Measurements from ENCODE around the gene MSH4. TPM values are rescaled to one million over a fixed set of nuclear protein-coding genes. Genes with fewer than 3 reads are reported as not detected.
"Not testable (repeated sequence)": the region's sequence is repeated elsewhere in the genome, so short reads cannot be mapped to it uniquely, and the experiment has no call there.

Gene MSH4
- under 1 TPM; 0.50 to 0.58 TPM for total RNA-seq
- not detected for polyA plus RNA-seq

DNA sequence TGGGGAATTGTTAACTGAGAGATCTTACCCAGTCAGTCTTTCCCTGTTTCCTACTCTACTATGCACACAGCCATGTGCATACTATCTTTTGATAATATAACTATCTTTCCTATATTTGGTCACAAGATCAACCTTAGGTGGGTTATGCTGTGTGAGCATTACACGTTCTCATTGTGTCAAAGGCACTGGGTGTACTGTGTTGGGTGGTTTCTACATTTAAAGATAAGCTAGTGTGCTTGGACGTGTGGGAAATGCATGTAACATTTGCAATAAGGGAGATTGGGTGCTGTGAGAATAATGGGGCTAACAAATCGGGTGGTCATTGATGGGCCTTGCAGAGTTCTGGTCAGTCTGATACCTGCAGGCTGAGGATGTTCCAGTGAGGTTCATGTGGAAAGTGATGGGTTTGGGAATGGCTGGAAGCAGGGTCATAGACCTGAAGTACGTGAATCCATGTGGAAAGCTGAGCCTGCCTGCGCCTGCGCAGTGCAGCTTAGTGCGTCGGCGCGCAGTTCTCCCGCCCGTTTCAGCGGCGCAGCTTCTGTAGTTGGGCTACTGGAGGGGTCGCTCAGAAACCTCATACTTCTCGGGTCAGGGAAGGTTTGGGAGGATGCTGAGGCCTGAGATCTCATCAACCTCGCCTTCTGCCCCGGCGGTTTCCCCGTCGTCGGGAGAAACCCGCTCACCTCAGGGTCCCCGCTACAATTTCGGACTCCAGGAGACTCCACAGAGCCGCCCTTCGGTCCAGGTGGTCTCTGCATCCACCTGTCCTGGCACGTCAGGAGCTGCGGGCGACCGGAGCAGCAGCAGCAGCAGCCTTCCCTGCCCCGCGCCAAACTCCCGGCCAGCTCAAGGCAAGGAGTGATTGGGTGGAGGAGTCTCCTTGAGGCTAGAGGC, at the start of gene MSH4:
Gene MSH4 (plus strand): TSS at position 507 of the 897 bp plus-strand sequence. CDS start 104 bp downstream, at position 611.
- Mint-ChIP-seq H3K27ac (peak within 1 kb of the TSS in 4 of 8 donors; percentile 3 to 48 (median 13)), H3K27me3 (no peaks in the 10 kb centered on the region), H3K4me1 (peaks cover 4 to 30% (median 24%) of the 10 kb centered on the region in 3 donors), H3K36me3 (peaks cover 6 to 64% (median 18%) of the 10 kb centered on the region in 3 donors), H3K9me3 (no peaks in the 10 kb centered on the region), H3K4me3 (no peak within 1 kb of the TSS)
- H3K4me3 ChIP-seq (ENCODE audit: low read length): no peak within 1 kb of the TSS
- ChIA-PET CTCF (no interaction called here), POLR2A (interaction anchor here (1.3 kb wide), 1 partner anchor 10 kb away, joined by 3 read pairs; no protein-coding TSS in a partner anchor)
- no peak for DNase-seq
- H3K9me3 ChIP-seq (ENCODE audit: low read length): no peaks in the 10 kb centered on the region
- no peaks in the 10 kb centered on the region for H3K4me1 ChIP-seq (ENCODE audit: insufficient read depth, low read length)
- no peaks in the 10 kb centered on the region for H3K27me3 ChIP-seq (ENCODE audit: insufficient read depth, low read length, poor library complexity, severe bottlenecking)
- no peak within 1 kb of the TSS for H3K27ac ChIP-seq (ENCODE audit: low read depth, low read length)
- H3K36me3 ChIP-seq (ENCODE audit: insufficient read depth, low read length): peaks cover 22% of the 10 kb centered on the region

DNA sequence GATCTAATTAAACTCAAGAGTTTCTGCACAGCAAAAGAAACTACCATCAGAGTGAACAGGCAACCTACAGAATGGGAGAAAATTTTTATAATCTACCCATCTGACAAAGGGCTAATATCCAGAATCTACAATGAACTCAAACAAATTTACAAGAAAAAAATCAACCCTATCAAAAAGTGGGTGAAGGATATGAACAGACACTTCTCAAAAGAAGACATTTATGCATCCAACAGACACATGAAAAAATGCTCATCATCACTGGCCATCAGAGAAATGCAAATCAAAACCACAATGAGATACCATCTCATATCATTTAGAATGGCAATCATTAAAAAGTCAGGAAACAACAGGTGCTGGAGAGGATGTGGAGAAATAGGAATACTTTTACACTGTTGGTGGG, 39.5 kb upstream of the MSH4 start:
- H3K36me3 Mint-ChIP-seq: peaks cover 32 to 45% (median 34%) of the 10 kb centered on the region in 3 donors
- H3K9me3 ChIP-seq (ENCODE audit: low read length); POLR2A ChIA-PET; H3K4me3 Mint-ChIP-seq; H3K27me3 ChIP-seq (ENCODE audit: insufficient read depth, low read length, poor library complexity, severe bottlenecking); H3K4me3 ChIP-seq (ENCODE audit: low read length); H3K36me3 ChIP-seq (ENCODE audit: insufficient read depth, low read length); H3K27ac Mint-ChIP-seq; DNase-seq; H3K9me3 Mint-ChIP-seq; H3K4me1 Mint-ChIP-seq; H3K27me3 Mint-ChIP-seq; H3K4me1 ChIP-seq (ENCODE audit: insufficient read depth, low read length); H3K27ac ChIP-seq (ENCODE audit: low read depth, low read length); CTCF ChIA-PET: not testable (repeated sequence)

DNA sequence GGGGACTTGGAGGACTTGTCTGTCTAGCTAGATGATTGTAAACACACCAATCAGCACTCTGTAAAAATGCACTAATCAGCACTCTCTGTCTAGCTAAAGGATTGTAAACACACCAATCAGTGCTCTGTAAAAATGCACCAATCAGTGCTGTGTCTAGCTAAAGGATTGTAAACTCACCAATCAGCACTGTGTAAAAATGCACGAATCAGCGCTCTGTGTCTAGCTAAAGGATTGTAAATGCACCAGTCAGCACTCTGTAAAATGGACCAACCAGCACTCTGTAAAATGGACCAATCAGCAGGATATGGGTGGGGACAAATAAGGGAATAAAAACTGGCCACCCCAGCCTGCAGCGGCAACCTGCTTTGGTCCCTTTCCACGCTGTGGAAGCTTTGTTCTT, 38.1 kb upstream of the MSH4 start:
- CTCF ChIA-PET: interaction anchor here (0.6 kb wide), 1 partner anchor 11 kb away, joined by 3 read pairs; no protein-coding TSS in a partner anchor

DNA sequence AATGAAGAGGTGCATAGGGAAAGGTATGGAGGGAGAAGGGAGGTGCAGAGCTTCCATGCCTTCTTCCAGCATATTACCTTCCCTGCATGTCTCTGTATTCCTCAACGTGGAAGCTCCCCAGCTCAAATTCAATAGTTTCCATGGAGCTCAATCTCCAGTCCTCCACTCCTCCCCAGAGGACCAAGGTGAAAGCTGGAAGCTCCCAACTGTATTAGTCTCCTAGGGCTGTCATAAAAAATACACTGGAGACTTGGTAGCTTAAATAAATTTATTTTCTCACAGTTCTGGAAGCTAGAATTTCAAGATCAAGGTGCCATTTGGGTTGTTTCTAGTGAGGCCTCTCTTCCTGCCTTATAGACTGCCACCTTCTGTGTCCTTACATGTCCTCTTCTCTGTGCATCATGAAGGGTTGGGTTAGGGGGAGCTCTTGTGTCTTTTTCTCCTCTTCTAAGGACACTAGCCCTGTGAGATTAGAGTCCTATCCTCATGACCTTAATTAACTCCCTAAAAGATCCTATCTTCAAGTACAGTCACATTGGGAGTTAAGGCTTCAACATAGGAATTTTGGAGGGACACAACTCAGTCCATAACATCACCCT, 32.5 kb upstream of the MSH4 start:
- Histone ChIP-seq H3K27me3 (ENCODE audit: insufficient read depth, low read length, poor library complexity, severe bottlenecking) (no peaks in the 10 kb centered on the region), H3K27ac (ENCODE audit: low read depth, low read length) (no peak overlapping the region), H3K4me3 (ENCODE audit: low read length) (no peak overlapping the region), H3K9me3 (ENCODE audit: low read length) (no peaks in the 10 kb centered on the region), H3K36me3 (ENCODE audit: insufficient read depth, low read length) (no peaks in the 10 kb centered on the region), H3K4me1 (ENCODE audit: insufficient read depth, low read length) (no peaks in the 10 kb centered on the region)
- ChIA-PET POLR2A (no interaction called here), CTCF (no interaction called here)
- Mint-ChIP-seq H3K27me3 (no peaks in the 10 kb centered on the region), H3K36me3 (peaks cover 0 to 11% (median 1%) of the 10 kb centered on the region in 3 donors), H3K27ac (peak overlapping the region in 1 of 8 donors; percentile 20), H3K4me1 (no peaks in the 10 kb centered on the region), H3K4me3 (no peak overlapping the region), H3K9me3 (no peaks in the 10 kb centered on the region)
- no peak for DNase-seq

More for the DNA sequence above, 38.1 kb upstream of the MSH4 start:
- H3K4me1 ChIP-seq (ENCODE audit: insufficient read depth, low read length); H3K4me1 Mint-ChIP-seq; H3K27me3 Mint-ChIP-seq; H3K4me3 Mint-ChIP-seq; H3K27ac Mint-ChIP-seq; DNase-seq; H3K9me3 ChIP-seq (ENCODE audit: low read length); H3K36me3 ChIP-seq (ENCODE audit: insufficient read depth, low read length); H3K27me3 ChIP-seq (ENCODE audit: insufficient read depth, low read length, poor library complexity, severe bottlenecking); H3K4me3 ChIP-seq (ENCODE audit: low read length); POLR2A ChIA-PET; H3K9me3 Mint-ChIP-seq; H3K27ac ChIP-seq (ENCODE audit: low read depth, low read length): not testable (repeated sequence)
- peaks cover 24 to 33% (median 26%) of the 10 kb centered on the region in 3 donors for H3K36me3 Mint-ChIP-seq

DNA sequence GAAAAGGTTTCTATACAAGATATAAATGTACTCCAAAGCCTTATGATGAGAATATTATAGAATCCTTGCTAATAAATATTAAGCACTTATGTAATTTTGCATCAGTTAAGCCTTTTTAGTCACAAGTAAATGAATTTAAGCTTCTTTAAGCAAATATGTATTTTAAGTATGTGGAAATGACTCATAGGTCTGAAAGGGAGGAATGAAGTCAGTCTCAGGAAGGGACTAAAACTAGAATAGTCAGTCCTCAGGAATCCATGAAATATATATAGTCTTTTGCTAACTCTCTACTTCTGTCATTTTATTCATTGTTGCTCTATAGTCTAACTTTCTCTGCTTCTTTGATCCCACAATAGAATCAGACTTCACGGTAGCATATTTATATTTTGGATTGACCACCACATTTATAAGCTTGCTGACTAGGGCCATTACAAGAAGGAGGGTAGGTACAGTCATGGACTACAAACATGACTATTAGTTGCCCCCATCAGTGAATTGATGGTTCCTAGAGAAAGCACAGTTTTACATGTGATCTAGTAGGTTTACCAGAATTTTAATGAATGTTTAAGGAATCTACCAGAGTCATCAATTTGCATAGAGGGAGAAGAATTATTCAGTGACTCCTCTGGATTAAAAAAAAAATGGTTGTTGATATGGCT, 30.9 kb upstream of the MSH4 start:
- Mint-ChIP-seq H3K9me3 (no peaks in the 10 kb centered on the region), H3K27me3 (no peaks in the 10 kb centered on the region), H3K27ac (peak overlapping the region in 2 of 8 donors; percentile 15 to 44), H3K4me3 (no peak overlapping the region), H3K36me3 (peaks cover 0 to 8% (median 1%) of the 10 kb centered on the region in 3 donors), H3K4me1 (no peaks in the 10 kb centered on the region)
- Histone ChIP-seq H3K27ac (ENCODE audit: low read depth, low read length) (no peak overlapping the region), H3K9me3 (ENCODE audit: low read length) (no peaks in the 10 kb centered on the region), H3K4me3 (ENCODE audit: low read length) (no peak overlapping the region), H3K36me3 (ENCODE audit: insufficient read depth, low read length) (no peaks in the 10 kb centered on the region), H3K27me3 (ENCODE audit: insufficient read depth, low read length, poor library complexity, severe bottlenecking) (no peaks in the 10 kb centered on the region), H3K4me1 (ENCODE audit: insufficient read depth, low read length) (no peaks in the 10 kb centered on the region)
- CTCF ChIA-PET: no interaction called here
- POLR2A ChIA-PET: no interaction called here
- DNase-seq: no peak

DNA sequence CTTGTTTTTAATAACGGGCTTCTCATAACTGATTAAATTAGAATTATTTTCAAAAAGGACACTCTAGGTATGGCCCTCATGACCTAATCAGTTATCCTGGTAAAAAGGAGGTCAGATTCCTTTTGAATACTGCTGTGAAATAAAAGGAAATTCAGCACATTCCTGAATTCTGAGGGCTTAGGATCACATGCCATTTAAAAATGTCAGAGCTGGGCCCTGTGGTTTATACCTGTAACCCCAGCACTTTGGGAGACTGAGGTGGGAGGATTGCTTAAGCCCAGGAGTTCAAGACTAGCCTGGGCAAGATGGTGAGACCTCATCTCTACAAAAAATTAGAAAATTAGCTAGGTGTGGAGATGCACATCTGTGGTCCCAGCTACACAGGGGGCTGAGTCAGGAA, 28.7 kb upstream of the MSH4 start:
- no peaks in the 10 kb centered on the region for H3K36me3 ChIP-seq (ENCODE audit: insufficient read depth, low read length)
- CTCF ChIA-PET: interaction anchor here (1.0 to 1.4 kb wide), 2 partner anchors 8 to 10 kb away, joined by 3 to 4 read pairs; no protein-coding TSS in a partner anchor
- DNase-seq: no peak
- Mint-ChIP-seq H3K4me3 (no peak overlapping the region), H3K27ac (no peak overlapping the region), H3K9me3 (no peaks in the 10 kb centered on the region), H3K36me3 (peaks cover 1 to 4% (median 1%) of the 10 kb centered on the region in 3 donors), H3K4me1 (no peaks in the 10 kb centered on the region), H3K27me3 (peaks cover 0 to 4% of the 10 kb centered on the region in 2 donors)
- H3K27ac ChIP-seq (ENCODE audit: low read depth, low read length): no peak overlapping the region
- H3K9me3 ChIP-seq (ENCODE audit: low read length): no peaks in the 10 kb centered on the region
- no peak overlapping the region for H3K4me3 ChIP-seq (ENCODE audit: low read length)
- POLR2A ChIA-PET: no interaction called here
- no peaks in the 10 kb centered on the region for H3K4me1 ChIP-seq (ENCODE audit: insufficient read depth, low read length)
- H3K27me3 ChIP-seq (ENCODE audit: insufficient read depth, low read length, poor library complexity, severe bottlenecking): no peaks in the 10 kb centered on the region

DNA sequence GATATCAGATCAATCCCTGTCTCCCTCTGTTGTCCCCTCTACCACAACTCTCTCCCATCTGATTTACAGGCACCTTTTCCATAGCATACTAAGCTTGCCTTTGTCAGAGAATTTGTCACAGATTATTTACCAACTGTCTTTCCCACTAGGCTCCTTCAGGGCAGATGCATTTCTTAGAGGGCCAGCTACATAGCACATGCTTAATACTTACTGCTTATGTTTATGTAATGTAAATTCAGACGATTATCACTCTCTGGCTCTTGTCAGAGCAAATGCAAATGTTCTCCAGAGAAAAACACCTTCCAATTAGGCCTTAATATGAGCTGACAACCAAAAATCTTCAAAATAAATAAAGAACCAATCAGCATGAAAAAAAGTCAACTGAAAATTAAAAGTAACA, 25.9 kb upstream of the MSH4 start:
- Histone ChIP-seq H3K36me3 (ENCODE audit: insufficient read depth, low read length) (no peaks in the 10 kb centered on the region), H3K4me1 (ENCODE audit: insufficient read depth, low read length) (no peaks in the 10 kb centered on the region), H3K27me3 (ENCODE audit: insufficient read depth, low read length, poor library complexity, severe bottlenecking) (no peaks in the 10 kb centered on the region), H3K27ac (ENCODE audit: low read depth, low read length) (no peak overlapping the region), H3K4me3 (ENCODE audit: low read length) (no peak overlapping the region), H3K9me3 (ENCODE audit: low read length) (no peaks in the 10 kb centered on the region)
- Mint-ChIP-seq H3K27me3 (peaks cover 4 to 10% of the 10 kb centered on the region in 2 donors), H3K4me3 (no peak overlapping the region), H3K9me3 (no peaks in the 10 kb centered on the region), H3K27ac (no peak overlapping the region), H3K4me1 (no peaks in the 10 kb centered on the region), H3K36me3 (peaks cover 0 to 4% (median 1%) of the 10 kb centered on the region in 3 donors)
- ChIA-PET POLR2A (no interaction called here), CTCF (no interaction called here)
- DNase-seq: no peak

DNA sequence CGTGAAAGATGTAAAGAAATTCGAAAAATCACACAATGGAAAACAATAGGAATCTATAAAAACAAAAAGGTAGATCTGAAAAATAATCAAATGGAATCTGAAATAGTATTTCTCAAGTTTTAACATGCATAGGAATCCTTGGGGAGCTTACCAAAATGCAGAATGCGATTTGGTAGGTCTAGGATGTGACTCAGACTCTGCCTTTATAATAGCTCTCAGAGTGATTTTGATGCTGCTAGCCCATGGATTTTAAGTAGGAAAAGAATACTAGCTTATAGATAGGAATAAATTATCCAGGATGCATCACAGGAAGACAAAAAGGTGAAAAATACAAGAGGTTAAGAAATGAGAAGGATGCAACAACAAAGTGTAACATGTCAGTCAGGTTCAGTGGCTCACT, 24.7 kb upstream of the MSH4 start:
- POLR2A ChIA-PET: no interaction called here
- Histone ChIP-seq H3K27me3 (ENCODE audit: insufficient read depth, low read length, poor library complexity, severe bottlenecking) (no peaks in the 10 kb centered on the region), H3K36me3 (ENCODE audit: insufficient read depth, low read length) (no peaks in the 10 kb centered on the region), H3K4me1 (ENCODE audit: insufficient read depth, low read length) (no peaks in the 10 kb centered on the region), H3K9me3 (ENCODE audit: low read length) (no peaks in the 10 kb centered on the region), H3K27ac (ENCODE audit: low read depth, low read length) (no peak overlapping the region), H3K4me3 (ENCODE audit: low read length) (no peak overlapping the region)
- Mint-ChIP-seq H3K9me3 (peaks cover 0 to 1% (median 0%) of the 10 kb centered on the region in 5 donors), H3K4me1 (no peaks in the 10 kb centered on the region), H3K4me3 (no peak overlapping the region), H3K27me3 (peaks cover 4 to 13% of the 10 kb centered on the region in 2 donors), H3K27ac (no peak overlapping the region), H3K36me3 (peaks cover 0 to 4% (median 1%) of the 10 kb centered on the region in 3 donors)
- DNase-seq: no peak
- CTCF ChIA-PET: no interaction called here
